Mesenchymal stem cell (in vitro differentiated cells and primary cell): ENCODE data around the gene TRIM44.

Source experiments
- DNase-seq: peaks from one replicate; pipeline ENCODE4 v3.0.0-alpha.2; 2013
- H2AFZ ChIP-seq: one replicate; pipeline ENCODE4 v1.6.1; 2013; ENCODE audit warnings: low read depth, mild to moderate bottlenecking, control low read depth, inconsistent platforms, low read length, moderate library complexity
- H2AK5ac ChIP-seq: 2 replicates; pipeline ENCODE4 v1.6.1; 2013; ENCODE audit warnings: low read length, moderate library complexity, mild to moderate bottlenecking, inconsistent platforms; ENCODE audit not compliant: severe bottlenecking
- H2BK120ac ChIP-seq: one replicate; pipeline ENCODE4 v1.6.1; 2013; ENCODE audit warnings: low read depth, mild to moderate bottlenecking, inconsistent platforms, low read length, moderate library complexity
- H2BK12ac ChIP-seq, 2 experiments: one replicate each; pipeline ENCODE4 v1.6.1; 2013; ENCODE audit warnings: inconsistent platforms in 2 of 2, low read length in 2 of 2, mild to moderate bottlenecking in 2 of 2, moderate library complexity in 2 of 2, control low read depth in 1 of 2
- H2BK15ac ChIP-seq: one replicate; pipeline ENCODE4 v1.6.1; 2013; ENCODE audit warnings: mild to moderate bottlenecking, low read depth, inconsistent platforms; ENCODE audit not compliant: poor library complexity, severe bottlenecking
- H2BK5ac ChIP-seq: 2 replicates; pipeline ENCODE4 v1.6.1; 2013; ENCODE audit warnings: low read depth, mild to moderate bottlenecking, low read length, control low read depth, inconsistent platforms; ENCODE audit not compliant: poor library complexity, severe bottlenecking
- H3K14ac ChIP-seq, 2 experiments: one replicate each; pipeline ENCODE4 v1.6.1; 2013; ENCODE audit warnings: inconsistent platforms in 2 of 2, low read length in 2 of 2, control low read depth in 1 of 2, mild to moderate bottlenecking in 1 of 2, moderate library complexity in 1 of 2
- H3K18ac ChIP-seq, 2 experiments: one replicate each; pipeline ENCODE4 v1.6.1; 2013; ENCODE audit warnings: inconsistent platforms in 2 of 2, low read length in 2 of 2, control low read depth in 1 of 2, low read depth in 1 of 2, mild to moderate bottlenecking in 1 of 2
- H3K23ac ChIP-seq, 2 experiments: one replicate each; pipeline ENCODE4 v1.6.1; 2013; ENCODE audit warnings: inconsistent platforms in 2 of 2, low read length in 2 of 2, mild to moderate bottlenecking in 2 of 2, moderate library complexity in 2 of 2, control low read depth in 1 of 2
- H3K27ac ChIP-seq: 2 replicates; pipeline ENCODE4 v1.5.1; 2013; ENCODE audit warnings: mild to moderate bottlenecking, moderate library complexity, low read length, control low read depth, inconsistent platforms; ENCODE audit not compliant: poor library complexity, severe bottlenecking
- H3K27me3 ChIP-seq, 2 experiments: 2 replicates each; pipeline versions ENCODE4 v1.6.1 to v1.7.0; 2013; ENCODE audit warnings: low read length in 2 of 2, mild to moderate bottlenecking in 2 of 2, moderate library complexity in 2 of 2, control low read depth in 1 of 2, inconsistent platforms in 1 of 2; ENCODE audit not compliant: control insufficient read depth in 1 of 2, insufficient read depth in 1 of 2
- H3K36me3 ChIP-seq, 2 experiments: 2 replicates each; pipeline versions ENCODE4 v1.6.1 to v1.7.0; 2013; ENCODE audit warnings: low read length in 2 of 2, control low read depth in 1 of 2, inconsistent platforms in 1 of 2, low read depth in 1 of 2, mild to moderate bottlenecking in 1 of 2; ENCODE audit not compliant: insufficient read depth in 2 of 2, control insufficient read depth in 1 of 2
- H3K4ac ChIP-seq, 2 experiments: one replicate each; pipeline ENCODE4 v1.6.1; 2013; ENCODE audit warnings: inconsistent platforms in 2 of 2, low read length in 2 of 2, mild to moderate bottlenecking in 2 of 2, moderate library complexity in 2 of 2, control low read depth in 1 of 2, low read depth in 1 of 2
- H3K4me1 ChIP-seq: 2 replicates; pipeline ENCODE4 v1.6.1; 2013; ENCODE audit warnings: low read depth, low read length, control low read depth; ENCODE audit not compliant: control insufficient read depth, insufficient read depth
- H3K4me2 ChIP-seq: 2 replicates; pipeline ENCODE4 v1.6.1; 2013; ENCODE audit warnings: low read length, mild to moderate bottlenecking, inconsistent platforms; ENCODE audit not compliant: poor library complexity, severe bottlenecking
- H3K4me3 ChIP-seq, 2 experiments: 2 replicates each; pipeline versions ENCODE4 v1.5.1 to v1.7.0; 2013; ENCODE audit warnings: low read length in 2 of 2, mild to moderate bottlenecking in 2 of 2, control low read depth in 1 of 2, low read depth in 1 of 2; ENCODE audit not compliant: insufficient read depth in 1 of 2
- H3K79me1 ChIP-seq: replicated peaks from 2 replicates; pipeline ENCODE4 v1.6.1; 2013; ENCODE audit warnings: mild to moderate bottlenecking, control low read depth, low read length, inconsistent platforms; ENCODE audit not compliant: poor library complexity, severe bottlenecking
- H3K9ac ChIP-seq: 2 replicates; pipeline ENCODE4 v1.7.0; 2013; ENCODE audit warnings: mild to moderate bottlenecking, low read length, moderate library complexity
- H3K9me3 ChIP-seq: 2 replicates; pipeline ENCODE4 v1.7.0; 2013; ENCODE audit warnings: mild to moderate bottlenecking, low read length; ENCODE audit not compliant: control insufficient read depth
- H4K8ac ChIP-seq: one replicate; pipeline ENCODE4 v1.6.1; 2013; ENCODE audit warnings: inconsistent platforms, mild to moderate bottlenecking, low read length, moderate library complexity
- H4K91ac ChIP-seq: one replicate; pipeline ENCODE4 v1.6.1; 2013; ENCODE audit warnings: mild to moderate bottlenecking, low read length, inconsistent platforms
- WGBS: methylation state at CpG from one replicate; pipeline ENCODE4 v1.1.7; 2013; ENCODE audit warnings: mixed read lengths; 5-methylcytosine and 5-hydroxymethylcytosine counted together

The TRIM44 gene

DNA sequence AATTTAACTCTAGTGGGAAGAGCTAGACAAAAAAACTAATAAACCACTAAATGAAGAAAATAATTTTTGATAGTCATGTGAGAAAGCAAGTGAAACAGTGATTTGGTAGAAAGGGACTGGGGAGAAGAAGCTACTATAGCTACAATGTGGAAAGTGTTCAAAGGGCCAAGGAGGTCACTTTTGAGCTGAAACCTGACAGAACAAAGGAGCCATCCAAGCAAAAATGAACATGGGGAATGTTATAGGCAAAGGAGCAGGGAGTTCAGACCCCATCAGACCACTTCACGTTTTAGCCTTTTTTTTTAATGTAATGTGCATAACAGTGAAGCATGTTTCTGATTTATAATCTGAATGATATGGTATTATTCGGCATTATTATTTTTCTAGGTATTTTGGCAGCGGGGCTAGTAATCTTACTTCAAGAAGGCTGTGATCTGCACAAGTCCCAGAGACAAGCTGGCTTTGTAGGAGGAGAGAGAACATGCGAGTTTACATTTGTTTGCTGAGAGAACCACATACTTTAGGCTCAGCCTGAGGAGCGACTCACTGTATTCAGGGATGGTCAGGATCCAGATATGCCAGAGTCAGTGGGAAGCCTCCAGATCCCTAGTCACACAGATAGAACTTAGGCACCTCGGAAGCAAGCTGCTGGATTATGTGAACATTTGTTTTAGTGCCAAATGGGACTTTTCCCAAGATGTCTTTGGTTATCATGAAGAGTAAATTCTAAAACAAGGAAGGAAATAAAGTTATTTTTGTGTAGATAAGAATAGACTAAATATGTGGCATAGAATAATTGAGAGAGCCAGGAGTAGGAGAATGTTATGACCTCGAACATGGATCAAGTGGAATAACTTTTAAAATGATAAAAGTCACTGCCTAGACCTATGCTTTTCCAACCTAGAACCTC, 118.6 kb downstream of the TRIM44 start:
- no peak overlapping the region for H2BK15ac ChIP-seq
- H4K8ac ChIP-seq = no peak overlapping the region
- H3K4me1 ChIP-seq = peaks cover 8% of the 10 kb centered on the region
- H2AK5ac ChIP-seq = no peak overlapping the region
- 72% methylated on average over 7 of the region's 7 CpGs for whole genome bisulfite sequencing
- no peak overlapping the region for H2AFZ ChIP-seq
- H3K27me3 ChIP-seq = no peaks in the 10 kb centered on the region
- no peak overlapping the region for H2BK120ac ChIP-seq
- H3K18ac ChIP-seq = no peak overlapping the region
- no peak overlapping the region for H3K14ac ChIP-seq
- H3K9me3 ChIP-seq = no peaks in the 10 kb centered on the region
- H3K4ac ChIP-seq = no peak overlapping the region
- H3K4me2 ChIP-seq = no peak overlapping the region
- H3K36me3 ChIP-seq = peaks cover 0 to 5% of the 10 kb centered on the region in 2 experiments
- H3K4me3 ChIP-seq = no peak overlapping the region
- H2BK12ac ChIP-seq = no peak overlapping the region
- no peak overlapping the region for H3K23ac ChIP-seq
- DNase-seq = peak; percentile 60
- H2BK5ac ChIP-seq = no peak overlapping the region
- no peak overlapping the region for H3K9ac ChIP-seq
- H4K91ac ChIP-seq = no peak overlapping the region
- no peak overlapping the region for H3K27ac ChIP-seq
- peaks cover 32% of the 10 kb centered on the region for H3K79me1 ChIP-seq

DNA sequence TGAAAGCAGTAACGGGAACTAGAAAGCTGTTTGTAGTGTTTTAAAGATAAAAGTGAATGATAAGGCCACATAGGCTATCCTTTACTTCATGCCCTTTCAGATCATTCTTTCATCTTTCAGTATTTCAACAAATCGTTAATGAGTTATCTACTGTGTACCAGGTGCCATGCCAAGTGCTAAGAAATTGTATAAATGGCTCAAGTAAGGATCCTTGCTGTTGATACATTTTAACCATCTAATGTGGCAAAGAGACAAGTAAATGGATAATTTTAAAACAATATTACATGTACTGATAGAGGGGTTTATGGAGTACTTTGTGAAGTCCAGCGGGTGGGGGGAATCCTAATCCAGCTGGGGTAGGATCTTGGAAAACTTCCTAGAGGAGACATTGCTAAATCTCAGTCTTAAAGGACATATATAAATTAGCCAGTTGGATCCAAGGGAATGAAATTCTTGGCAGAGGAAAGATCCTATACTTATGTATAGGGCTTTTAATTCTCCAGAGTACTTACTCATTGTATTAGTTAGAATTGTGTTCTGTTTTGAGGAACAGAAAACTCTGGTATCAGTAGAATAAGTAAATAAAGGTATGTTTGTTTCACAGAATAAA, 119.4 kb downstream of the TRIM44 start:
- H3K4me2 ChIP-seq = no peak overlapping the region
- no peak overlapping the region for H4K8ac ChIP-seq
- no peak overlapping the region for H2BK15ac ChIP-seq
- no peak overlapping the region for H3K18ac ChIP-seq
- no peak overlapping the region for H2BK12ac ChIP-seq
- peaks cover 13% of the 10 kb centered on the region for H3K4me1 ChIP-seq
- H3K36me3 ChIP-seq = peaks cover 0 to 5% of the 10 kb centered on the region in 2 experiments
- H2BK120ac ChIP-seq = no peak overlapping the region
- no peak overlapping the region for H2AFZ ChIP-seq
- no peaks in the 10 kb centered on the region for H3K9me3 ChIP-seq
- H3K27ac ChIP-seq = no peak overlapping the region
- H3K9ac ChIP-seq = no peak overlapping the region
- no peak overlapping the region for H2AK5ac ChIP-seq
- H3K14ac ChIP-seq = no peak overlapping the region
- DNase-seq = no peak
- H3K27me3 ChIP-seq = no peaks in the 10 kb centered on the region
- WGBS = 100% methylated on average over 1 of the region's 3 CpGs
- H3K4me3 ChIP-seq = no peak overlapping the region
- H3K23ac ChIP-seq = no peak overlapping the region
- peaks cover 34% of the 10 kb centered on the region for H3K79me1 ChIP-seq
- no peak overlapping the region for H4K91ac ChIP-seq
- no peak overlapping the region for H2BK5ac ChIP-seq
- no peak overlapping the region for H3K4ac ChIP-seq

- Histone ChIP-seq H4K91ac (no peak overlapping the region), H4K8ac (no peak overlapping the region), H3K4me2 (no peak overlapping the region), H3K9ac (no peak overlapping the region), H3K79me1 (peaks cover 36% of the 10 kb centered on the region), H2BK12ac (no peak overlapping the region), H3K4me3 (no peak overlapping the region), H2AK5ac (no peak overlapping the region), H3K27me3 (no peaks in the 10 kb centered on the region), H2BK5ac (no peak overlapping the region), H3K27ac (no peak overlapping the region), H3K9me3 (no peaks in the 10 kb centered on the region), H3K23ac (no peak overlapping the region), H2BK15ac (no peak overlapping the region), H3K14ac (no peak overlapping the region), H2AFZ (no peak overlapping the region), H3K4ac (no peak overlapping the region), H3K4me1 (peaks cover 20% of the 10 kb centered on the region), H3K18ac (no peak overlapping the region), H3K36me3 (peaks cover 0 to 3% of the 10 kb centered on the region in 2 experiments), H2BK120ac (no peak overlapping the region)
- DNase-seq = no peak
- WGBS = 93% methylated on average over 3 of the region's 3 CpGs
These were observed 121.2 kb downstream of the TRIM44 start for GRCh38 chr11:35783809-35784208.

DNA sequence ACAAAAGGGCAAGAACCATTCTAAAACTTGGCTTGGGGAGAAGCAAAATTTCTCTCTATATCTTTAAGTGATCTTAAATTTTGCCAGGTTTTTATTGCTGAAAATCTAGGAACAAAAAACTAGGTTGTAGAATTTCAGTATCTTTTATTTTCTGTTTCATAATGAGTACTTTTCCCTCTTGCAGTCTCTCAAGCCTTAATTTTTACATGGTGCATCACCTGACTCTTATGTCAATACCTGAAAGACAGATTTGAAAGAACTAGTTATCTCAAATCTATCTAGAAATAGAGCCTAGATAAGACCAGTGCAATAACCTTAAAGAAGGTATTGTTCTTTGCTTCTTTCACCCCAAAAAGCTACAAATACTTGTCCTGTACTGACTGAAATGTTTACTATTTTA, 122.1 kb downstream of the TRIM44 start:
- H2BK12ac ChIP-seq = no peak overlapping the region
- H3K18ac ChIP-seq = no peak overlapping the region

More for the DNA sequence above, 122.1 kb downstream of the TRIM44 start:
- Histone ChIP-seq H3K27me3 (no peaks in the 10 kb centered on the region), H2AFZ (no peak overlapping the region), H3K27ac (no peak overlapping the region), H4K8ac (no peak overlapping the region), H4K91ac (no peak overlapping the region), H3K23ac (no peak overlapping the region), H2BK15ac (no peak overlapping the region), H2BK5ac (no peak overlapping the region), H3K4me2 (no peak overlapping the region), H3K9me3 (no peaks in the 10 kb centered on the region), H3K4me1 (peaks cover 17% of the 10 kb centered on the region), H3K79me1 (peaks cover 36% of the 10 kb centered on the region), H3K4me3 (no peak overlapping the region), H3K36me3 (no peaks in the 10 kb centered on the region), H2BK120ac (no peak overlapping the region), H3K14ac (no peak overlapping the region), H3K4ac (no peak overlapping the region), H3K9ac (no peak overlapping the region), H2AK5ac (no peak overlapping the region)
- DNase-seq = no peak
